GM18505 (cell line): Measurements from ENCODE around the gene MYL2.

Experiments used
- ATAC-seq: cut with Tn5 transposase; IDR thresholded peaks from one replicate; pipeline ENCODE4 v1.9.1; 2021; ENCODE audit not compliant: unreplicated experiment
- POLR2A ChIP-seq: IDR thresholded peaks from 4 replicates; pipeline ENCODE4 v1.6.1; 2011; ENCODE audit warnings: borderline replicate concordance; ENCODE audit not compliant: insufficient read depth, insufficient read length; ENCODE audit errors: extremely low read depth

Gene MYL2

DNA sequence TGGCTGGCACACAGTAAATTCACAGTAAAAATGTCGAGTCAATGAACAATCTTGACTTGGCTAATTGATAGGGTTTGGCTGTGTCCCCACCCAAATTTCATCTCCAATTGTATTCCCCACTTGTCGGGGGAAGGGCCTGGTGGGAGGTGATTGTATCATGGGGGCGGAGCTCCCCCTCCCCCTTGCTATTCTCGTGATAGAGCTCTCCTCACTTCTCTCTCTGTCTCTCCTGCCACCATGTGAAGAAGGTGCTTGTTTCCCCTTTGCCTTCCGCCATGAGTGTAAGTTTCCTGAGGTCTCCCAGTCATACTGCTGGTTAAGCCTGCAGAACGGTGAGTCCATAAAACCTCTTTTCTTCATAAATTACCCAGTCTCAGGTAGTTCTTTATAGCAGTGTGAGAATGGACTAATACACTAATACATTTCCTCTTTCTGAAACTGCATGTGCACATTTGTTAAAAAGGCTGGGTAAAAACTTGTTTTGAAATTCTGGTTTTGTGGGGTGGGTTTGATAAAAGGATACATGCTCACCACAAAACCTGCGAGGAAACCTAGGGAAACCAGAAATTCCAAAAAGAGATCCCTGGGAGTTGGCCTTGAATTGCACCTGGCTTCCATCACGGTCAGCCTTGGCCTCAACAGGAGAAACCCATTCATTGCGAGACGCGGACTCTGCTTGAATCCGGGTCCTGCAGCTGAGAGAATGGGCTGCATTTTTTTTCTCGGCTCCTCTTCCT, 16.2 kb upstream of the MYL2 start:
- no peak for ATAC-seq
- no peak for TF ChIP-seq POLR2A

GRCh38 chr12:110935588-110935987, 15.2 kb upstream of the MYL2 start:
- TF ChIP-seq POLR2A, result no peak
- ATAC-seq, result no peak

DNA sequence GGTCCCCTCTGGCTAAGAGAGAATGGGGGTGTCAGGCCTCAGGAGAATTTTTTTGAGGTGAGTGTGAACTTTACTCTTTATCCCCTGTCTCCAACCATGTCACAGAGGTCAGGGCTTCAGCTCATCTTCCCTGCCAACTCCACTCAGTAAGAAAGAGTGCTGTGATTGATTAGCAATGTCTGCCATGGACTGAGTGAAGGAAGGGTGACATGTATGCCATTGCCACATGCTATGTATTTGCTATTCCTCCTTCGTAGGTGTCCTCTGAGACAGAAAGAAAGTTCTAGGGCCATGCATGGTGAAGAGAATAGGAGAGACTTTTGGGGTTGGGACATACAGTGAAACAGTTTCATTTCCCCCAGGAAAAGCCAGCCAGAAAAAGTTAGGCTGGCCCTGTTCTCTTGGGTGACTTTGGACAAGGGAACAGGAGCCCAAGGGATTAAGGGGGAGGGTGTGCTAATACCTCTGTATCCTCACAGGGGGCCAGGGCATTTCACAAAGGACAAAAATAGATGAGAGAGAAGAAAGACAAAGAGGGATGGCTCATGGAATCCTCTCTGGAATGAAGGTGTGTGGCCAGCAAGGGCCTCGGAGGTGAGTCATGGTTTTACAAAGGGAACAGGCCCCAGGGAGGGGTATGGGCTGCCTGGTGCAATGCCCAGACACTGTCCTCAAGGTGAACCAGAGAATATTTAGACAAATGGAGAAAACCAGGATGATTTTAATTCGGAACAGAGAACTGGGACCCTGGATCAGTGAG, 13.9 kb upstream of the MYL2 start:
- TF ChIP-seq POLR2A, result no peak
- ATAC-seq, result no peak

GRCh38 chr12:110933326-110933974, 13.1 kb upstream of the MYL2 start:
- no peak for ATAC-seq
- no peak for TF ChIP-seq POLR2A

- no peak for ATAC-seq
- no peak for TF ChIP-seq POLR2A
Observed at GRCh38 chr12:110932046-110932445, 11.7 kb upstream of the MYL2 start.

GRCh38 chr12:110931315-110931728, 10.9 kb upstream of the MYL2 start:
- ATAC-seq, result no peak
- TF ChIP-seq POLR2A, result no peak

- no peak for ATAC-seq
- no peak for TF ChIP-seq POLR2A
Observed at GRCh38 chr12:110930348-110931314, 10.3 kb upstream of the MYL2 start.

DNA sequence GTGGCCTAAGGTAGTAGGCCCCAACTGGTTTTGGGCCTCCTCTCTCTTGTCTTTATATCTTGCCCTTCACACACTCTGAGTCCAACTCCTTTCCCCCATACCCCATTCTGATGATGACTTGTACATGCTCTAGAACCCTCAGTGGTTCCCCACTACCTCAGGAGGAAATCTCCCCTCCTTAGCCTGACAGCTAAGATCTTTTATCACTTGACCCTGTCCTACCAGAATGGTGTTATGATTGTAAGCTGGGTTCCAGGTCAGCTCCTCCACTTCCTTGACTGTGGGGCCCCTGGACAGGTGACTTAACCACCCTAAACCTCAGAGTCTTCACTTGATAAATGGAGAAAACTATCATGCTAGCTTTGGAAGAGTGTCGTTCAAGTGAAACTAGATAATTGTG, 9.4 kb upstream of the MYL2 start:
- TF ChIP-seq POLR2A, result no peak
- ATAC-seq, result no peak

DNA sequence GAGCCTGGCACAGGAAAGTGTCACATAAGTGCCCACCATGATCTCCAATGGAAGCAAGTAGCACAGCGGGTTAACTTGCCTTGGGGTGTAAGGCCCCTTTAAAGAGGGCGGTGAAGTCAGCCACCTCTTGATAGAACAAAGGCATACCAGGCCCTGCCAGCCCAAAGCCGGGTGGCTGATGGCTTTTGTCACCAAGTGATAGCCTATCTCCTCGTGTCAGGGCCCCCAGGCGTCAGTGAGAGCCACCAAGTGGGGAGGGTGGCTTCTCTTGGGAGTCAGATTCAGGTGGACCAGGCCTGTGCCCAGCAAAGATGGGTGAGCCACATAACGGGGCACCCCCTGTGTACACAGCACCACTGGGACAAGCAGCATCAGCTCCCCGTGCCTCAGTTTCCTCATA, 8.3 kb upstream of the MYL2 start:
- TF ChIP-seq POLR2A, result no peak
- ATAC-seq, result no peak

GRCh38 chr12:110927546-110927945, 7.2 kb upstream of the MYL2 start:
- ATAC-seq, result no peak
- TF ChIP-seq POLR2A, result no peak

DNA sequence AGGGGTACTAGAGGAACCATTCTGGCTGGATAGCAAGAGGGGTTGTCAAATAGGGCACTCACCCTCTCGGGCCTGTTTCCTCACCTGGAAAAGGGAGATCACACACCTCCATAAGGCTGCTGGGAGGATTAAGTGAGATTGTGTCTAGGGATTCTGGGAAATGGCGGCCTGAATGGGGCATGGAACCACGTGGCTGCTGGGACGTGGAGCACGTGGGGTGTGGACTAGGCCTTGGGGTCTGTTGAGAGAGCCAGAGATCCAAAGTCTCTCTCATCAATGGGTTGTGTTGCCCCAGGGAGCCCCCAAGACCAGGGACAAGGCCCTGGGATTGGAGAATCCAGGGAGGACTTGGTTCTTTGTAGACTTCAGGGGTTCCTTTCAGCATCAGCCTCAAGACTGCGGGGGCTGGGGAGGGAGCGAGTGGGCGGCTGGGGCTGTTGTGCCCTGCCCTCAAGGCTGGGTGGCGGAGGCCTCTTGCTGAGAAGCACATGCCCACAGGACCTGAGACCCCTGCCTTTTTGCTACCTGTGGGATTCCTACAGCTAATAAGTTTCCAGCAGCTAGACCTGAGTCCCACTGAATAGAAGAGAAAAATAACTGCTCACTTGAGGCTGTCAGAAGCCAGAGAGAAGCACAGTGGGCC, 3.4 kb upstream of the MYL2 start:
- no peak for ATAC-seq

DNA sequence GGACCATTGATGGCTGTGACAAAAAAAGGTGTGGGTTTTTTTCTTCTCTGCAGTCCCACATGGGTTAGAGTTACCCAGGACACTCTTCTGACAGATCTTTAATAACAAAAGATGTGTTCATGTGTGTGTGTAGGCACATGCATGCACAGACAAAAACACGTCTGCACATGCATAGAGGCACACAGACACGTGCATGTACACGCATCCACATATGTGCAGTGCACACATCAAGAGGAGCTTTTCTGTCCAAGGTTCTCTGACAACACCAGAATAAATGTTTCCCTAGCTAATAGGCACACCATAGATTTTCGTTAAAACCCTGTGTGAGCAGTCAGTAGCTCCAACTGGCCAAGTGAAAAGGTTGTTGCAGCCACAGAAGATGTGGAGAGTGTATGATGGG, 2.8 kb upstream of the MYL2 start:
- no peak for ATAC-seq
- TF ChIP-seq POLR2A, result no peak

More for the DNA sequence above, 3.4 kb upstream of the MYL2 start:
- TF ChIP-seq POLR2A, result no peak
